Astrocyte of the spinal cord (primary cell): ENCODE results near the gene ARHGEF28.

ENCODE experiments used
- DNase-seq: peaks from one replicate; pipeline ENCODE4 v3.0.0; 2011; ENCODE audit warnings: low read depth, low spot score
- H3K4me3 ChIP-seq: 2 replicates; pipeline ENCODE4 v1.5.1; 2011; ENCODE audit warnings: low read depth, mild to moderate bottlenecking, low read length, moderate library complexity
- in situ Hi-C: cut with HindIII; loops from 2 replicates; pipeline ENCODE4 v1.10.0; 2017; ENCODE audit warnings: low sequenced_read_pairs
- TF ChIP-seq, protein P1 (sequence below): IDR thresholded peaks from 2 replicates; pipeline ENCODE4 v1.5.1; 2012; ENCODE audit warnings: low read depth, mild to moderate bottlenecking, low read length, inconsistent platforms

The ARHGEF28 gene

DNA sequence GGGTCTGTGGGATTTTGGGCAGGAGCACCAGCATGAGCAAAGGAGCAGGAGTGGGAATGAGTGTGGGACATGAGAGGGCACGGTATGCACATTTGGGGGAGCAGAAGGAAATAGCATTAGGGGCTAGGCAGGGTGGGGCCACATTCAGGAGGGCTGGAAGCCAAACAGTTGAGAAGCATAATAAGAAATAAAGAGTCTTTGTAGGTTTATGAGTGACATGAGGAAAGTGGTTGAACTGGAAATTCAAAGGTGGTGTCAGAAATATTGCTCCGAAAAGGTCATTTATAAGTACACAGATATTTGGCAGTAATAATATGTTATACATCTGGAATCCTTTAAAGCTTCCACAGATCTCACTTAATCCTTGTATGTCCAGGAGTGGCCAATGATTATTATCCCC lies 26.4 kb downstream of the ARHGEF28 start:
- TF ChIP-seq, protein P1, sequence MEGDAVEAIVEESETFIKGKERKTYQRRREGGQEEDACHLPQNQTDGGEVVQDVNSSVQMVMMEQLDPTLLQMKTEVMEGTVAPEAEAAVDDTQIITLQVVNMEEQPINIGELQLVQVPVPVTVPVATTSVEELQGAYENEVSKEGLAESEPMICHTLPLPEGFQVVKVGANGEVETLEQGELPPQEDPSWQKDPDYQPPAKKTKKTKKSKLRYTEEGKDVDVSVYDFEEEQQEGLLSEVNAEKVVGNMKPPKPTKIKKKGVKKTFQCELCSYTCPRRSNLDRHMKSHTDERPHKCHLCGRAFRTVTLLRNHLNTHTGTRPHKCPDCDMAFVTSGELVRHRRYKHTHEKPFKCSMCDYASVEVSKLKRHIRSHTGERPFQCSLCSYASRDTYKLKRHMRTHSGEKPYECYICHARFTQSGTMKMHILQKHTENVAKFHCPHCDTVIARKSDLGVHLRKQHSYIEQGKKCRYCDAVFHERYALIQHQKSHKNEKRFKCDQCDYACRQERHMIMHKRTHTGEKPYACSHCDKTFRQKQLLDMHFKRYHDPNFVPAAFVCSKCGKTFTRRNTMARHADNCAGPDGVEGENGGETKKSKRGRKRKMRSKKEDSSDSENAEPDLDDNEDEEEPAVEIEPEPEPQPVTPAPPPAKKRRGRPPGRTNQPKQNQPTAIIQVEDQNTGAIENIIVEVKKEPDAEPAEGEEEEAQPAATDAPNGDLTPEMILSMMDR, result no peak
- no peak overlapping the region for H3K4me3 ChIP-seq
- no peak for DNase-seq
- in situ Hi-C loops, result no loop called here

DNA sequence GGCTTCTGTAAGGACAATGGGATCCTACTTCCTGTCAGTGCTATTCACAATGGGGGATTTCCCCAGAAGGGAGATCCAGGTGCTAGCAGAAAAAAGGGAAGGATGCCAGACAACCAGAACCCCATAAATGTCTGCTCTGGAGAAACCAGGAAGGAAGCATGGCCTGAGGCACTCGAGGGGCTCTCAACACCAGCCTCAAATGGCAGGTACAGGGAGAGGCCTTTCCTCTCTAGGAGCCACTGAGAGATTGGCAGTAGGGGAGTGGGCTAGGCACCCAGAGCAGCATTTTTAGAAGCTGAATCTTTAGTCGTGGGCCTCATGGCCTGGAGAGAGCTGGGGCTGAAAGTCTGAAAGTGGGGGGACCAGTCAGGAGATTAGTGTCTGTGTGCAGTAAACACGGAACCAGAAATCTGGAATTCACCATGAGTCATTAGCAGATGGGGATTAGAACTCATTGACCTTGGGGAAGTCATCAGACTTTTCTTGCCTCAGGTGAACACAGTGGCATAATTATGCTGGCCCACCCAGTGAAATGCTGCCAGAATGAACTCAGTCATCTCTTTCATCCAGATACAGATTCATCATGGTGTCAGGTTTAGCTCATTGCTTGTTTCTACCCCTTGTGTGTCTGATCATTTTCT lies 28.3 kb downstream of the ARHGEF28 start:
- no peak overlapping the region for H3K4me3 ChIP-seq
- in situ Hi-C loops, result no loop called here
- TF ChIP-seq, protein P1, result no peak
- DNase-seq, result no peak

DNA sequence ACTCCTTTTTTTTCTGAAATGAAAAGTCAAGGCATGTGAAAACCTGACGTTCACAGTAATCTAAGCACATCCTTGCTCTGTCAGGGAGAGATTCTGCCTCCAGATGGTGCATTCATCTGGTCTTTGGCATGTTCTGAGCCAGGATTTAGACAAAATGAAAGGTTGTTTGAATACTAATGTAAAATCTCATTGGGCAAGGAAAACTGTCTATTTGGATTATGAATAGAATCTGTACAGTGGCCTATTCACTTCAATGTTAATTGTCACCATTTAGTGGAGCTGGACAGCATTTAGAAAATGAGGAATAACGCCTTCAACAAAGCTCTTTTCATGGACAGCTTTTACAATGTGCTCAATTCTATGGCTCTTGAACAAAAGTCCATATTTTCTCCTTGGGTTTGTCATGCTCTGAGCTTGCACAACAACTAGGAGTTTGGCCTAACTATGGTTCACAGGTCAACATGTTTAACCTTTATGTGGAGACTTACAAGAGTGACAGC lies 28.9 kb downstream of the ARHGEF28 start:
- TF ChIP-seq, protein P1, result no peak
- in situ Hi-C loops, result no loop called here
- no peak overlapping the region for H3K4me3 ChIP-seq
- DNase-seq, result no peak

DNA sequence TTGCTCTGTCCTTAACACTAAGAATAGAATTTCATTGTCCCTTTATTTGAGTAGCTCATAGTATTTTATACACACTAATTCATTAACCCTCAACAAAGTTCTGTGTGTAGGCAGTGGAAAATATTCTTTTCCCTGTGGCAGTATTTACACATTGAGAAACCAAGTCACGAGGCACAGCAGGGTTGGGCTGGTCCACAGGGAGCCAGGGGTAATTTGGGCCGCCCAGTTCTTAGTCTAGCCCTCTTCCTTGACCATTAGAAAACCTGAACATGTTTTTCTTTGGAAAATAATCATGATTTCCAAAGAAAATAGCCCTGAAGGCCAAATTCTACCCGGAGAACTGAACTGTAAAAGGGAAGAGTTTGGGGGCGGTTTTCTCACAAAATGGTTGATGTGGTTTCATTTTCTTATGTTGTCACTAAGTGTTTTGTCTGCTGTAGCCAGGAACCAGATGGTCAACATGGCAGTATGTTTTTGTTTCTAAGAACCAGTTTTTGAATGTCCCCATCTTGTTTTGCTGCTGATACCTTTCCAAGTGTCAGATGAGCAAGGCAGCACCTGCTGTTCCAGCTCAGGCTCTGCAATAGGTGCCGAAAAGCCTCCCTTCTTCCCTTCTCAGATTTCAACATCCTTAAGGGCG lies 29.6 kb downstream of the ARHGEF28 start:
- H3K4me3 ChIP-seq, result no peak overlapping the region
- in situ Hi-C loops, result no loop called here

DNA sequence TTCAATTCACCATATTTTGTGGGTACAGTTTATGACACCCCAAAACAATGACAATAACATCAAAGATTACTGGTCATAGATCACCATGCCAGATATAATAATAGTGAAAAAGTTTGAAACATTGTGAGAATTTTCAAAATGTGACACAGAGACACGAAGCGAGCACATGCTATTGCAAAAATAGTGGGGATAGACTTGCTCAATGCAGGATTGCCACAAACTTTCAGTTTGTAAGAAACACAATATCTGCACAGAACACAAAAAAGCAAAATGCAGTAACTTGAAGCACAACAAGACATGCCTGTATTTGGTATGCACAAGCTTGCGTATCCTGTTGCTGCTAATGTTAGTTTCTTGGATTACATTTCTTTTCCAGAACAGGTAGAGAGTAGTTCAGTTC lies 35.8 kb downstream of the ARHGEF28 start:
- H3K4me3 ChIP-seq, result no peak overlapping the region
- in situ Hi-C loops, result no loop called here
- TF ChIP-seq, protein P1, result no peak
- DNase-seq, result no peak

More for the DNA sequence above, 29.6 kb downstream of the ARHGEF28 start:
- TF ChIP-seq, protein P1, result no peak
- no peak for DNase-seq

DNA sequence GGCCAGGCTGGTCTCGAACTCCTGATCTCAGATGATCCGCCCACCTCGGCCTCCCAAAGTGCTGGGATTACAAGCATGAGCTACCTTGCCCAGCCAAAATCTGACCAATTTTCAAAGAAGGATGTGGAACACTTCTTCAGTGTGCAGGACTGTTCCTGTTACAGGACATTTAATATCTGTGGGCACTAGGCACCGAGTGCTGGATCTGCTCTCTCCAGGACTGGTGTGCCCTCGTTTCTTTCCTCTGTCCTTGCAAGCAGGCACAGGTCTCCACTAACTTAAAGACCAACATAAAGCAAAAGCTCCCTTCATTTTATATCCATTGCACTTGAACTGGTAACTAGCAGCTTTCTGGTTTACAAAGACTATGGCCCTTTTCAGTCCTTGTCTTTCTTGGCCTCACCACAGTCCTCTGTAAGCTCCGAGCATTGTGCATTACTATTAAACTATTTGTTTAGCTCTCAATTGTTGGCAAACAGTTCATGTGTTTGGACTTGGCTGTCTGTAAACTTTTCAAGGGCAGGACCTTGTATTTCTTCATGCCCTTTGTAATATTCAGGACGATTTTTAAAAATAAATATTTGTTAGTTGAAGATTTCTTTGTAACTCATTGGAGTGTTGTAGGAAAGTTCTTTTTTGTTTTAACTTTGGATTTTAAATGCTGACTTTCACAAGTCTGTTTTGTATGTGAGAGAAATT lies 37.3 kb downstream of the ARHGEF28 start:
- in situ Hi-C loops, result no loop called here
- H3K4me3 ChIP-seq, result no peak overlapping the region
- no peak for DNase-seq
- TF ChIP-seq, protein P1, result no peak
